ENCODE results near the gene SEMA4C.

SEMA4C gene

GRCh38 chr2:96860065-96861029 lies 9.5 kb downstream of the SEMA4C start:
- no peak for TF ChIP-seq CTCF (IDR thresholded peaks at IDR 0.05; ENCODE audit: low read depth, low read length)
- no peak for DNase-seq (ENCODE audit: low read depth, low spot score)
- in situ Hi-C loops (cut with HindIII; ENCODE audit: low sequenced_read_pairs), result no loop called here
- no peak overlapping the region for H3K4me3 ChIP-seq (ENCODE audit: low read depth, low read length)

GRCh38 chr2:96859681-96860064 lies 10.2 kb downstream of the SEMA4C start:
- in situ Hi-C loops (cut with HindIII; ENCODE audit: low sequenced_read_pairs), result no loop called here
- no peak overlapping the region for H3K4me3 ChIP-seq (ENCODE audit: low read depth, low read length)
- DNase-seq (ENCODE audit: low read depth, low spot score), result no peak
- TF ChIP-seq CTCF (IDR thresholded peaks at IDR 0.05; ENCODE audit: low read depth, low read length), result no peak

GRCh38 chr2:96859099-96859649 lies 10.7 kb downstream of the SEMA4C start:
- no peak overlapping the region for H3K4me3 ChIP-seq (ENCODE audit: low read depth, low read length)
- no peak for TF ChIP-seq CTCF (IDR thresholded peaks at IDR 0.05; ENCODE audit: low read depth, low read length)
- DNase-seq (ENCODE audit: low read depth, low spot score), result no peak
- in situ Hi-C loops (cut with HindIII; ENCODE audit: low sequenced_read_pairs), result no loop called here

GRCh38 chr2:96857667-96858372 lies 12.1 kb downstream of the SEMA4C start, which contains the start of gene ANKRD39:
Gene ANKRD39 (minus strand): TSS chr2:96858016. CDS start chr2:96857987, 29 bp downstream.
- in situ Hi-C loops (cut with HindIII; ENCODE audit: low sequenced_read_pairs), result no loop called here
- DNase-seq (ENCODE audit: low read depth, low spot score), result peak; percentile 99
- TF ChIP-seq CTCF (IDR thresholded peaks at IDR 0.05; ENCODE audit: low read depth, low read length), result peak; percentile 77
- peak within 1 kb of the TSS; percentile 74 for H3K4me3 ChIP-seq (ENCODE audit: low read depth, low read length)

GRCh38 chr2:96856776-96857666 lies 12.9 kb downstream of the SEMA4C start:
- no peak for TF ChIP-seq CTCF (IDR thresholded peaks at IDR 0.05; ENCODE audit: low read depth, low read length)
- DNase-seq (ENCODE audit: low read depth, low spot score), result no peak
- in situ Hi-C loops (cut with HindIII; ENCODE audit: low sequenced_read_pairs), result no loop called here
- H3K4me3 ChIP-seq (ENCODE audit: low read depth, low read length), result peak overlapping the region; percentile 74

GRCh38 chr2:96853321-96853720 lies 16.6 kb downstream of the SEMA4C start:
- DNase-seq (ENCODE audit: low read depth, low spot score), result no peak
- H3K4me3 ChIP-seq (ENCODE audit: low read depth, low read length), result no peak overlapping the region
- in situ Hi-C loops (cut with HindIII; ENCODE audit: low sequenced_read_pairs), result no loop called here
- TF ChIP-seq CTCF (IDR thresholded peaks at IDR 0.05; ENCODE audit: low read depth, low read length), result no peak
